ENCODE data around the gene TTC9.
A peak's percentile ranks its signal among the peaks of the same experiment; 100 is the strongest.

Gene TTC9

GRCh38 chr14:70599345-70599744 is 42.4 kb upstream of the TTC9 start:
- peaks cover 13% of the 10 kb centered on the region for H3K4me1 ChIP-seq (ENCODE audit: low read depth, poor library complexity, severe bottlenecking)
- H3K79me2 ChIP-seq (ENCODE audit: insufficient read depth, low read depth), result peaks cover 37% of the 10 kb centered on the region
- no peaks in the 10 kb centered on the region for H3K27me3 ChIP-seq (ENCODE audit: insufficient read depth, low read depth)
- no peaks in the 10 kb centered on the region for H3K36me3 ChIP-seq (ENCODE audit: insufficient read depth)
- no peak overlapping the region for H3K4me3 ChIP-seq (IDR thresholded peaks at IDR 0.05; ENCODE audit: insufficient read depth, low read depth, low read length)
- no peak for TF ChIP-seq CTCF (conservative IDR thresholded peaks at IDR 0.05; ENCODE audit: low read depth, low read length)
- no peak overlapping the region for H3K9ac ChIP-seq
- no peak overlapping the region for H2AFZ ChIP-seq (ENCODE audit: low read depth)
- peak overlapping the region; percentile 81 for H3K4me2 ChIP-seq
- no peak overlapping the region for H3K27ac ChIP-seq
- H4K20me1 ChIP-seq (ENCODE audit: insufficient read depth), result no peaks in the 10 kb centered on the region

GRCh38 chr14:70600382-70601157 is 41.1 kb upstream of the TTC9 start, which contains the start of gene MED6:
Gene MED6, minus strand, starts transcription at chr14:70600655. Its CDS starts 18 bp downstream, at chr14:70600637.
- peak within 1 kb of the TSS; percentile 67 for H3K27ac ChIP-seq
- H4K20me1 ChIP-seq (ENCODE audit: insufficient read depth), result no peaks in the 10 kb centered on the region
- H3K4me1 ChIP-seq (ENCODE audit: low read depth, poor library complexity, severe bottlenecking), result peaks cover 13% of the 10 kb centered on the region
- H3K4me2 ChIP-seq, result peak within 1 kb of the TSS; percentile 81
- no peak for TF ChIP-seq CTCF (conservative IDR thresholded peaks at IDR 0.05; ENCODE audit: low read depth, low read length)
- H3K4me3 ChIP-seq (IDR thresholded peaks at IDR 0.05; ENCODE audit: insufficient read depth, low read depth, low read length), result no peak within 1 kb of the TSS
- peak within 1 kb of the TSS; percentile 82 for H2AFZ ChIP-seq (ENCODE audit: low read depth)
- H3K9ac ChIP-seq, result peak within 1 kb of the TSS; percentile 74; the same call in 1 of the 2 replicates
- H3K79me2 ChIP-seq (ENCODE audit: insufficient read depth, low read depth), result peaks cover 37% of the 10 kb centered on the region
- H3K36me3 ChIP-seq (ENCODE audit: insufficient read depth), result no peaks in the 10 kb centered on the region
- H3K27me3 ChIP-seq (ENCODE audit: insufficient read depth, low read depth), result no peaks in the 10 kb centered on the region

DNA sequence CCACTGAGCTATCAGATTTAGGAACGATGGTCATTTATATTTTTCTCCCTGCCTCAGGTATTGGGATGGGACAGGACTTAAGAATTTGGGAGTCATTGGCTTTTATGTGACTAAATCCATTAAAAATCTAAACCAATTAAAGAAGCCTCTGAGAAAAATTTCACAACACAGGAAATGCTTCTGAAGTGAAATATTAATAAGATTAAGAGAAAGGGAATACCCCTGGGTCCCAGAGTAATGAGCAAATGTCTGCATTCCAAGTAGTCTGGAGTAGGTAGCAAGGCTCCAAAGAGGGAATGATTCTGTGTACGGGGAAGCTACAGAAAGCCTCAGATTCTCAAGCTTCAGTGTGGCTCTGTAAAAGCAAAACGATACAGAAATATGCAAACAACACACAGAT is 40.6 kb upstream of the TTC9 start:
- Histone ChIP-seq H3K9ac (no peak overlapping the region; the same call in 1 of the 2 replicates), H3K4me1 (ENCODE audit: low read depth, poor library complexity, severe bottlenecking) (peaks cover 13% of the 10 kb centered on the region), H3K4me2 (peak overlapping the region; percentile 76), H4K20me1 (ENCODE audit: insufficient read depth) (no peaks in the 10 kb centered on the region), H3K4me3 (IDR thresholded peaks at IDR 0.05; ENCODE audit: insufficient read depth, low read depth, low read length) (no peak overlapping the region), H3K36me3 (ENCODE audit: insufficient read depth) (no peaks in the 10 kb centered on the region), H3K27ac (no peak overlapping the region), H3K27me3 (ENCODE audit: insufficient read depth, low read depth) (no peaks in the 10 kb centered on the region), H2AFZ (ENCODE audit: low read depth) (peak overlapping the region; percentile 76), H3K79me2 (ENCODE audit: insufficient read depth, low read depth) (peaks cover 37% of the 10 kb centered on the region)
- TF ChIP-seq CTCF (conservative IDR thresholded peaks at IDR 0.05; ENCODE audit: low read depth, low read length), result no peak

DNA sequence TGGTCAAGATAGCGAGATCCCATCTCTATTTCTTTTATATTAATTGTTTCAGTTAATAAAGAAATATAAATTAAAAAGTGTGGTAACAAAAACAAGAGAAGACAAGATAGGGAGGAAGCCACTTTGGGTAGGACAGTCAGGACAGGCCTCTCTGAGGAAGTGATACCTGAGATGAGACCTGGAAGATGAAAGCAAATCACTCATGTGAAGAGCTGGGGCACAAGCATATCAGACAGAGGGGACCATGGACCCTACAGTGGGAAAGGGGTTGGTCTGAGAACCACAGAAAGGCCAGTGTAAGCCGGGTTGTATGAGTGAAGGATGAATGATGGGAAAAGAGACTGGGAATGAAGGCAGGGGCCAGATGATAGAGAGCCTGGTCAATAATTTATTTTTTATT is 39.5 kb upstream of the TTC9 start:
- H4K20me1 ChIP-seq (ENCODE audit: insufficient read depth), result no peaks in the 10 kb centered on the region
- H3K27me3 ChIP-seq (ENCODE audit: insufficient read depth, low read depth), result no peaks in the 10 kb centered on the region
- TF ChIP-seq CTCF (conservative IDR thresholded peaks at IDR 0.05; ENCODE audit: low read depth, low read length), result no peak
- H3K9ac ChIP-seq, result no peak overlapping the region
- peaks cover 30% of the 10 kb centered on the region for H3K79me2 ChIP-seq (ENCODE audit: insufficient read depth, low read depth)
- H3K4me1 ChIP-seq (ENCODE audit: low read depth, poor library complexity, severe bottlenecking), result peaks cover 13% of the 10 kb centered on the region
- H2AFZ ChIP-seq (ENCODE audit: low read depth), result no peak overlapping the region
- H3K36me3 ChIP-seq (ENCODE audit: insufficient read depth), result no peaks in the 10 kb centered on the region
- no peak overlapping the region for H3K4me3 ChIP-seq (IDR thresholded peaks at IDR 0.05; ENCODE audit: insufficient read depth, low read depth, low read length)
- H3K4me2 ChIP-seq, result no peak overlapping the region
- H3K27ac ChIP-seq, result no peak overlapping the region

All from KMS-11 (cell line).